Fibroblast of lung (primary cell): ENCODE results near the gene GP5. TPM values are rescaled to one million over a fixed set of nuclear protein-coding genes. Genes with fewer than 3 reads are reported as not detected.

ENCODE experiments used
- DNase-seq, 2 donors: peaks; one replicate each; pipeline versions ENCODE4 v3.0.0 to v3.0.0-alpha.2; 2010; ENCODE audit warnings: low read depth in 2 of 2
- H2AFZ ChIP-seq: 2 replicates; pipeline ENCODE4 v1.5.1; 2012; ENCODE audit warnings: low read length, control low read depth, inconsistent platforms
- H3K27ac ChIP-seq: 2 replicates; pipeline ENCODE4 v1.5.1; 2011; ENCODE audit warnings: low read length, control low read depth; ENCODE audit not compliant: insufficient read depth
- H3K27me3 ChIP-seq: 2 replicates; pipeline ENCODE4 v1.5.1; 2011; ENCODE audit warnings: mild to moderate bottlenecking, low read length; ENCODE audit not compliant: control insufficient read depth, insufficient read depth
- H3K36me3 ChIP-seq: 2 replicates; pipeline ENCODE4 v1.5.1; 2011; ENCODE audit warnings: low read length; ENCODE audit not compliant: control insufficient read depth, insufficient read depth
- H3K4me1 ChIP-seq: 2 replicates; pipeline ENCODE4 v1.5.1; 2011; ENCODE audit warnings: low read length; ENCODE audit not compliant: control insufficient read depth, insufficient read depth; ENCODE audit errors: extremely low read depth
- H3K4me2 ChIP-seq: 2 replicates; pipeline ENCODE4 v1.5.1; 2011; ENCODE audit warnings: low read length, control low read depth; ENCODE audit not compliant: insufficient read depth; ENCODE audit errors: extremely low read depth
- H3K4me3 ChIP-seq, 4 experiments: fragments of 200-600 bp in 1 of 4; sonication (generic) in 1 of 4; replicated peaks in 1 of 4; 2 replicates each; pipeline ENCODE4 v1.5.1; 2011 to 2016; ENCODE audit warnings: low read length in 4 of 4, low read depth in 3 of 4, mild to moderate bottlenecking in 3 of 4, control low read depth in 2 of 4, inconsistent platforms in 1 of 4, mixed read lengths in 1 of 4; ENCODE audit not compliant: insufficient read depth in 1 of 4; ENCODE audit errors: control extremely low read depth in 1 of 4
- H3K79me2 ChIP-seq: 2 replicates; pipeline ENCODE4 v1.5.1; 2012; ENCODE audit warnings: mild to moderate bottlenecking, low read length, inconsistent platforms; ENCODE audit not compliant: control insufficient read depth, insufficient read depth
- H3K9ac ChIP-seq: 2 replicates; pipeline ENCODE4 v1.5.1; 2011; ENCODE audit warnings: mild to moderate bottlenecking, low read length, control low read depth; ENCODE audit not compliant: insufficient read depth
- H3K9me3 ChIP-seq: 2 replicates; pipeline ENCODE4 v1.5.1; 2012; ENCODE audit warnings: low read depth, low read length; ENCODE audit not compliant: control insufficient read depth, insufficient read depth
- H4K20me1 ChIP-seq: 2 replicates; pipeline ENCODE4 v1.5.1; 2011; ENCODE audit warnings: low read length; ENCODE audit not compliant: control insufficient read depth, insufficient read depth; ENCODE audit errors: extremely low read depth
- CTCF ChIP-seq, 2 donors: IDR thresholded peaks in 1 of 2; conservative IDR thresholded peaks in 1 of 2; 1 replicate in 1 of 2; 2 replicates in 1 of 2; pipeline ENCODE4 v1.5.1; 2011 to 2012; ENCODE audit warnings: low read length in 2 of 2, control low read depth in 1 of 2, inconsistent platforms in 1 of 2, low read depth in 1 of 2, mild to moderate bottlenecking in 1 of 2
- EZH2 ChIP-seq: IDR thresholded peaks from 2 replicates; pipeline ENCODE4 v1.5.1; 2012; ENCODE audit warnings: low read length, control low read depth, mild to moderate bottlenecking; ENCODE audit errors: missing control alignments
- polyA plus RNA-seq, 2 donors: library from polyadenylated mRNA; depleted of rRNA in 1 of 2; stranded (reverse) in 1 of 2; unstranded in 1 of 2; fragments of >200 nt; gene quantifications; 2 replicates each; pipeline ENCODE4 v1.2.1, GENCODE V29; 2011 to 2012; ENCODE audit warnings: missing spikeins in 1 of 2
- total RNA-seq: library from RNA; depleted of rRNA; stranded (reverse); fragments of >200 nt; gene quantifications from 2 replicates; pipeline ENCODE4 v1.2.1, GENCODE V29; 2014

GP5 gene
- total and polyA plus RNA-seq, 2 donors (not counting 1 experiment from before 2014, with no cell fraction given): 0.06 to 0.17 TPM

DNA sequence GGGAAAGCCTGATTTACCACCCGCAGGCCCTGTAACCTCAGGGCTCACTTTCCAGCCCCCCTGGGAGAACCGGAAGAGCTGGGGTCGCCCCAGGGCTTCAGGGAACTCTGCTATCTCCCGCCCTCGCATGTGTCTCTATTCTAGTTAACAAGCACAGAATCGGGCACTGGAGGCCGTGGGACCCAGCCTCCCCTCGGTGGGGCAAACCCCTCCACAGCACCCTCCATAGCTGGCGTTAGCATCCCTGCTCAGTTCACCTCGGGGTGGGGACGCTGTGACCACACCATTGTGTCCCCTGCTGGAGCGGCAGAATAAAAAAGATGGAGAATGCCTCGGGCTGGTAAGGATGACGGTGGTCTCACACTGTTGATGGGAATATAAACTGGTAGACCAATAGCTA, 26.0 kb downstream of the GP5 start:
- Histone ChIP-seq H3K27me3 (peaks cover 4% of the 10 kb centered on the region), H3K4me1 (peaks cover 11% of the 10 kb centered on the region), H3K27ac (no peak overlapping the region), H3K36me3 (no peaks in the 10 kb centered on the region), H3K9ac (no peak overlapping the region), H2AFZ (no peak overlapping the region), H3K4me3 (no peak overlapping the region), H4K20me1 (no peaks in the 10 kb centered on the region), H3K4me2 (no peak overlapping the region), H3K9me3 (no peaks in the 10 kb centered on the region), H3K79me2 (no peaks in the 10 kb centered on the region)
- TF ChIP-seq CTCF (conservative IDR thresholded peaks at IDR 0.05 in 1 of 2, IDR thresholded peaks at IDR 0.05 in 1 of 2; ENCODE audit: low read depth in 1 of 2, low read length in 2 of 2) (no peak), EZH2 (no peak)
- DNase-seq: no peak

DNA sequence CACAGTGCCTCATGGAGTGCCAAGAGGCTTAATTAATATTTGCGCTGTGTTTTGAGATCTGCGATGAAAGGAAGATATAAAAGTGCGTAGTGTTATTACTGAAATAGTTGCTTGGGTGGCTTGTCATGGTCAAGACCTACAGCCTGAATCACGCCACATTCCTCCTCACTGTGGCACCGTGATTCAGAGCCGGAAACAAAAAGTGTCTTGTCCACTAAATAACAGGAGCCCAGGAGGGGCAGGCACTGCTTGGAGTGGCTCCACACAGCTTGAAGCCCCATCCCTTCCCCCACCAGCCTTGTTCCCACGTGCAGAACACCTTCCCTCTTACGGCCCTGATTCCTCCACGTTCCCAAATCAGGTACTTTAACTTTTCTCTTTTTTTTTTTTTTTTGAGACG, 28.3 kb downstream of the GP5 start:
- Histone ChIP-seq H3K79me2 (no peaks in the 10 kb centered on the region), H4K20me1 (no peaks in the 10 kb centered on the region), H3K9ac (no peak overlapping the region), H3K27me3 (peaks cover 4% of the 10 kb centered on the region), H3K4me3 (no peak overlapping the region), H3K4me1 (peaks cover 12% of the 10 kb centered on the region), H3K27ac (no peak overlapping the region), H3K9me3 (no peaks in the 10 kb centered on the region), H3K4me2 (no peak overlapping the region), H2AFZ (no peak overlapping the region), H3K36me3 (no peaks in the 10 kb centered on the region)
- TF ChIP-seq CTCF (conservative IDR thresholded peaks at IDR 0.05 in 1 of 2, IDR thresholded peaks at IDR 0.05 in 1 of 2; ENCODE audit: low read depth in 1 of 2, low read length in 2 of 2) (no peak), EZH2 (no peak)
- DNase-seq: peak in 1 of 2 donors; percentile 21

DNA sequence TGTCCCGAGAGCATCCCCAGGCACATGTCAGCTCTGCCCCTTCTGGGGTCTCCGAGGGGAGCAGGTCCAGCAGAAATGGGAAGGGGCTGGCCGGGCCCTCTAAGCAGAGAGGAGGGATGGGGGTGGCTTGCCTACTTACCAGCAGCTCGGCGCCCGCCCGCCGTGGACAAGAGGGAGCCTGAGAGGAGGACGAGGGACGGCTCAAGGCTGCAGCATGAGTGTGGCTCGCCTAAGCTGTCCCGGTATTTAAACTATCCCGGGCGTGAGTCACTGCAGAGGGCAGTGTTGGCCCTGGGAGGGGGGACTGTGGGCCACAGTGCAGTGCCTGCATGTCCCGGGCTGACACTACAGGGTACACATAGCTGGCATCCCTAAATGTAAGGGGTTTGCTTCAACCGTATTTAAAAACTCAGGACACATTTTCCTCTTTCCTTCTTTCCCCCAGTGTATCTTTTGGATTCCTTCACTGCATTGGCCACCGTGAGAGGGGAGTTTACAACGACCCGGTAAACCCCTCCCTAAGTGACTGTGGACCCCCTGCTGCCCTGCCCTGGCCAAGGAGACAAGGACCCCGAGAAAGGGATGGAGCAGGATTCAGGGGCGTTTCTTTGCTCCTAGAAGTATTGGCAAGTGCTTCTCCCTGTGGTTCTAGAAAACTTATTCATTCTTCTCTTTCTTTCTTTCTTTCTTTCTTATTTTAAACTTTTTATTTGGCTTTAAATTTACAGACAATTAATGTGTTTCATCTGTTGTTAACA, 29.4 kb downstream of the GP5 start, which contains the start of gene LRRC15:
Gene LRRC15, minus strand, starts transcription at position 222 of the 758 bp plus-strand sequence. CDS start 8,700 bp downstream, outside the sequence.
- Histone ChIP-seq H4K20me1 (no peaks in the 10 kb centered on the region), H3K4me3 (no peak within 1 kb of the TSS), H3K9ac (no peak within 1 kb of the TSS), H3K36me3 (no peaks in the 10 kb centered on the region), H3K4me2 (peak within 1 kb of the TSS; percentile 64), H3K9me3 (no peaks in the 10 kb centered on the region), H3K27me3 (peaks cover 4% of the 10 kb centered on the region), H2AFZ (no peak within 1 kb of the TSS), H3K4me1 (peaks cover 20% of the 10 kb centered on the region), H3K79me2 (no peaks in the 10 kb centered on the region), H3K27ac (no peak within 1 kb of the TSS)
- peak; percentile 33 to 78 for DNase-seq
- no peak for TF ChIP-seq CTCF (conservative IDR thresholded peaks at IDR 0.05 in 1 of 2, IDR thresholded peaks at IDR 0.05 in 1 of 2; ENCODE audit: low read depth in 1 of 2, low read length in 2 of 2)
- no peak for TF ChIP-seq EZH2
